BJ (cell line): ENCODE measurements around the gene PHF3. TPM values are rescaled to one million over a fixed set of nuclear protein-coding genes. Genes with fewer than 3 reads are reported as not detected.
A peak's percentile ranks its signal among the peaks of the same experiment; 100 is the strongest.

Experiments used
- CTCF ChIA-PET: fragments of 350-600 bp; formaldehyde crosslinking; extraction: SDS; loops from one replicate; lab custom pipeline; 2021; ENCODE audit warnings: antibody characterized with exemption, inconsistent platforms; lab: Yijun Ruan, JAX
- POLR2A ChIA-PET: fragments of 300-600 bp; sonication (Branson Sonifier 250); formaldehyde crosslinking; extraction: SDS; loops from one replicate; lab custom pipeline; 2021; ENCODE audit warnings: antibody characterized with exemption; lab: Charles Lee
- DNase-seq: peaks from one replicate; pipeline ENCODE4 v3.0.0-alpha.2; 2011; ENCODE audit warnings: low read depth
- H3K27me3 ChIP-seq: 2 replicates; pipeline ENCODE4 v1.6.0; 2011; ENCODE audit warnings: low read length; ENCODE audit not compliant: control insufficient read depth, insufficient read depth
- H3K36me3 ChIP-seq: 2 replicates; pipeline ENCODE4 v1.5.1; 2011; ENCODE audit warnings: low read length; ENCODE audit not compliant: control insufficient read depth, insufficient read depth
- H3K4me3 ChIP-seq: 2 replicates; pipeline ENCODE4 v1.5.1; 2011; ENCODE audit warnings: low read depth, mild to moderate bottlenecking, control low read depth, low read length
- CTCF ChIP-seq: IDR thresholded peaks from 2 replicates; pipeline ENCODE4 v1.5.1; 2011; ENCODE audit warnings: low read depth, mild to moderate bottlenecking, control low read depth, inconsistent platforms, low read length, moderate library complexity; ENCODE audit not compliant: insufficient read depth
- polyA minus RNA-seq: library from RNA; depleted of rRNA, polyadenylated mRNA; stranded (reverse); fragments of >200 nt; gene quantifications from 2 replicates; pipeline ENCODE4 v1.2.3, GENCODE V29; 2011; rRNA and poly(A)+ RNA removed
- polyA plus RNA-seq: library from polyadenylated mRNA; depleted of rRNA; stranded (reverse); fragments of >200 nt; gene quantifications from 2 replicates; pipeline ENCODE4 v1.2.3, GENCODE V29; 2011; rRNA removed

Gene PHF3
- polyA plus RNA-seq (7.4 and 15.6 TPM in 2 replicates), polyA minus RNA-seq (11.1 and 13.3 TPM in 2 replicates)

DNA sequence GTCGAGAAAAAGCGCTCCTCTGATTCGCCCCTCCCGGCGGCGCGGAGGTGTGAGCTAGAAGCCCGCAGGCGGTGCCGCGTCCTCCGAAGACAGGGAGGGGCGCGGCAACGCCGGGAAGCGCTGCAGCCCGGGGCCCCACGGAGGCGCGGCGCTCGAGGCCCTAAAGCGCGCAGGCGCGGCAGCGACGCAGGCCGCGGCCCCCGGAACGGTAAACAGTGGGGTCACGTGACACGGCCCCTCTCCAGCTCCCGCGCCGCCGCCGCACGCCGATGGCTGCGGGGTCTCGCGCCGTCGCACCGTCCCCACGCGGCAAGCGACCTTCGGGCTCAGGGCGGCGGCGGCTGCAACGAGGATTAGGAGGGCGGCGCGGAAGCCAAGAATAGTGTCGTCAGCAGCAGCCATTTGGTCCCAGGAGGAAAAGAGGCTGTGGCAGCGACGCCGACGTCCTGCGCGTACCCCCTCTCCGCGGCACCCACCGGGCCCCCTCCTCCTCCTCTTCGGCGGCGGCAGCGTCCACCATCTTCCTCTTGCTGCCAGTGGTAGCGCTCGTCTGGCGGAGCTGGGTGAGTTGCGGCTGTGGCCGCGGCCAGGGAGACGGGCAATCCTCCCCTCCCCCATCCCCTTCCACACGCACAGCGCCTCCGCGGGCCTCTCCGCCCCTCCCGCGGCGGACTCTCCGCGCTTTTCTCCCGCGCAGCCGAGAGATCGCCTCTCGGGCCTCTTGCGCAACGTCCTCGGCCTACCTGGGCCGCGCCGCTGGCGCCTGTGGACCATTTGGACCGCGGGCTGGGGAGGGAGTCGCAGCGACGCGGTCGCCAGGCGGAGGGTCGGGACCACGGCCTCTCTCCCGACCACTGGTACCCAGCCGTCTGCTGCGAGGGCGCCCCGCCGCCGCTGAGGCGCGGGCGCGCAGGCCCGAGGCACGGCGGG, at the start of gene PHF3:
Gene PHF3, plus strand, starts transcription at position 215 of the 930 bp plus-strand sequence. CDS start 10,750 bp downstream, outside the sequence.
- CTCF ChIA-PET = interaction anchor here (1.0 to 1.5 kb wide), 3 partner anchors 17 to 128 kb away, joined by 4 to 7 read pairs (median 4); no protein-coding TSS in a partner anchor
- POLR2A ChIA-PET = interaction anchor here (0.6 kb wide), 1 partner anchor 170 kb away, joined by 8 read pairs; no protein-coding TSS in a partner anchor
- H3K36me3 ChIP-seq = no peaks in the 10 kb centered on the region
- H3K27me3 ChIP-seq = peaks cover 4% of the 10 kb centered on the region
- TF ChIP-seq CTCF = peak; percentile 24; the same call in 1 of the 2 replicates
- H3K4me3 ChIP-seq = peak within 1 kb of the TSS; percentile 92
- DNase-seq = peak; percentile 29

GRCh38 chr6:63589952-63590411, 45.6 kb upstream of the PHF3 start:
- TF ChIP-seq CTCF = no peak
- DNase-seq = no peak
- CTCF ChIA-PET = no interaction called here
- POLR2A ChIA-PET = no interaction called here
- Histone ChIP-seq H3K36me3 (no peaks in the 10 kb centered on the region), H3K4me3 (no peak overlapping the region), H3K27me3 (no peaks in the 10 kb centered on the region)

DNA sequence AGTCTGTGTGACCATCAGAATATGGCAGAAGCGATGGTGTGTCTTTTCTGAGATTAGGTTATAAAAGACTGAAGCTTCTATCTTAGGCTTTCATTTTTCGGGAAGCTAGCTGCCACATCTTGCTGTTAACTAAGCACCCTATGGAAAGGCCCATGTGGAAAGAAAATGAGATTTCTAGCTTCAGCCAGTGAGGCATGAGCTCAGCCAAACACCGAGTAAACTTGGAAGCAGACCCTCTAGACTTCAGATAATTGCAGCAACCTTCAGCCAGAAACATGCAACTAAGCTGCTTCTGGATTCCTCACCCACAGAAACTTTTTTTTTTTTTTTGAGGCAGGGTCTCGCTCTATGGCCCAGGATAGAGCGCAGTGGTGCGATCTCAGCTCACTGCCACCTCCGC, 42.7 kb upstream of the PHF3 start:
- DNase-seq = no peak
- ChIA-PET CTCF (interaction anchor here (0.8 to 1.6 kb wide), 3 partner anchors 19 to 171 kb away, joined by 3 to 4 read pairs (median 3); no protein-coding TSS in a partner anchor), POLR2A (interaction anchor here (0.6 kb wide), 1 partner anchor 251 kb away, joined by 3 read pairs; no protein-coding TSS in a partner anchor)
- Histone ChIP-seq H3K27me3 (no peaks in the 10 kb centered on the region), H3K36me3 (no peaks in the 10 kb centered on the region), H3K4me3 (no peak overlapping the region)
- no peak for TF ChIP-seq CTCF

- ChIA-PET CTCF (interaction anchor here (0.9 to 3.1 kb wide), 22 partner anchors 9 to 285 kb away, joined by 3 to 34 read pairs (median 5); partner anchors contain the start of gene PHF3), POLR2A (no interaction called here)
- Histone ChIP-seq H3K27me3 (no peaks in the 10 kb centered on the region), H3K4me3 (no peak overlapping the region; the same call in 1 of the 2 replicates), H3K36me3 (no peaks in the 10 kb centered on the region)
- DNase-seq = no peak
- TF ChIP-seq CTCF = no peak
Measured at GRCh38 chr6:63597141-63598048, 38.2 kb upstream of the PHF3 start.
